ENCODE measurements around the gene ASL.
A peak's percentile ranks its signal among the peaks of the same experiment; 100 is the strongest.
"Not testable (repeated sequence)": the region's sequence is repeated elsewhere in the genome, so short reads cannot be mapped to it uniquely, and the experiment has no call there.

The ASL gene

GRCh38 chr7:66075590-66076461 is at the start of gene ASL:
Gene ASL (plus strand): TSS chr7:66075819. CDS start chr7:66076082, 263 bp downstream.
- peak; percentile 97 for DNase-seq

- DNase-seq = not testable (repeated sequence)
These were observed 47.3 kb upstream of the ASL start for GRCh38 chr7:66028342-66028741.

GRCh38 chr7:66033471-66034385 is 41.9 kb upstream of the ASL start:
- DNase-seq = no peak

- DNase-seq = not testable (repeated sequence)
These were observed 41.1 kb upstream of the ASL start for GRCh38 chr7:66034436-66035010.

- DNase-seq = no peak
These were observed 39.2 kb upstream of the ASL start for GRCh38 chr7:66036382-66036781.

- no peak for DNase-seq
These were observed 38.8 kb upstream of the ASL start for GRCh38 chr7:66036788-66037187.

- no peak for DNase-seq
These were observed 36.4 kb upstream of the ASL start for GRCh38 chr7:66039094-66039670.

- DNase-seq = peak; percentile 71
These were observed 31.7 kb upstream of the ASL start for GRCh38 chr7:66043681-66044497.

- DNase-seq = not testable (repeated sequence)
These were observed 31.1 kb upstream of the ASL start for GRCh38 chr7:66044498-66044854.

GRCh38 chr7:66047426-66047825 is 28.2 kb upstream of the ASL start:
- DNase-seq = no peak

- DNase-seq = not testable (repeated sequence)
These were observed 25.7 kb upstream of the ASL start for GRCh38 chr7:66049886-66050285.

- DNase-seq = no peak
These were observed 25.2 kb upstream of the ASL start for GRCh38 chr7:66050337-66050957.

- DNase-seq = no peak
These were observed 24.6 kb upstream of the ASL start for GRCh38 chr7:66050990-66051448.

- no peak for DNase-seq
These were observed 23.2 kb upstream of the ASL start for GRCh38 chr7:66052447-66052846.

- no peak for DNase-seq
These were observed 21.6 kb upstream of the ASL start for GRCh38 chr7:66054063-66054462.

- DNase-seq = no peak
These were observed 20.2 kb upstream of the ASL start for GRCh38 chr7:66055321-66055956.

GRCh38 chr7:66060796-66061195 is 14.8 kb upstream of the ASL start:
- DNase-seq = no peak

GRCh38 chr7:66069732-66070131 is 5.9 kb upstream of the ASL start:
- no peak for DNase-seq

GRCh38 chr7:66070222-66070621 is 5.4 kb upstream of the ASL start:
- DNase-seq = no peak

GRCh38 chr7:66072208-66072607 is 3.4 kb upstream of the ASL start:
- DNase-seq = not testable (repeated sequence)

Measured in hematopoietic multipotent progenitor cell treated with erythropoietin and hydrocortisone succinate and interleukin-3 and kit ligand, for 4 days (in vitro differentiated cells).